ENCODE data around the gene UBE2I.

DNA sequence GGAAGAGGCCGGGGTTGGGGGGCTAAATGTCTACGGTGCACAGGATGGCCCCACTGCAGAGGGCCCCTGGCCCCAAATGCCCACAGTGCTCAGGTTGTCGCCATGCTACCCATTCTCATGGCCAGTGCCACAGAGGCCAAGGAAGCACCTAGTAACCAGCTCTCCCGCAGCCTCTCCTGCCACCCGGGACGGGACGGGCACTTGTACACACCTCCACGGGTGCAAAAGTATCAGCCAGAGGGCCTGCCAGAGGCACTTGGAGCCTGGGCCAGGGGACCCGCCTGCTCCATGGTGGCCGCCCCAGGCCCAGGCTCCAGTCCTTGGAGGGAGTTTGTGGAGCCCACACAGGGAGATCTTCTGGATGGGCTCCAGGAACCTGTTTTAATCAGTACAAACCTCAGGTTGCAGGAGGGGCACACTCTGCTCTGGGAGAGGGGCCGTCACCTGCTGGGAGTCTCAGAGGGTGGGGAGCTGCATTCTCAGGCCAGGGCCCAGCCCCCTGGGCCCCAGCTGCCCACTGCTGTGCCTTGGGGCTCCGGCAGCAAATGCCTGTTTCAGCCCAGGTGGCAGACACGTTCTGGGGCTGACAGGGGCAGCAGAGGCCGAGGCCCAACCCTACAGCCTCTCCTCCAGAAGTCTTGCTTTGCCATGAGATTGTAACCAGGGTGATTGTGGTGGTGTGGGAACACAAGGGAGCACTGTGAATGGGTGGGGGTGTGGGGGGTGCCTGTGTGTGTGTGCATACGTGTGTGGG lies 45.7 kb upstream of the UBE2I start:
- TF ChIP-seq, protein P1, sequence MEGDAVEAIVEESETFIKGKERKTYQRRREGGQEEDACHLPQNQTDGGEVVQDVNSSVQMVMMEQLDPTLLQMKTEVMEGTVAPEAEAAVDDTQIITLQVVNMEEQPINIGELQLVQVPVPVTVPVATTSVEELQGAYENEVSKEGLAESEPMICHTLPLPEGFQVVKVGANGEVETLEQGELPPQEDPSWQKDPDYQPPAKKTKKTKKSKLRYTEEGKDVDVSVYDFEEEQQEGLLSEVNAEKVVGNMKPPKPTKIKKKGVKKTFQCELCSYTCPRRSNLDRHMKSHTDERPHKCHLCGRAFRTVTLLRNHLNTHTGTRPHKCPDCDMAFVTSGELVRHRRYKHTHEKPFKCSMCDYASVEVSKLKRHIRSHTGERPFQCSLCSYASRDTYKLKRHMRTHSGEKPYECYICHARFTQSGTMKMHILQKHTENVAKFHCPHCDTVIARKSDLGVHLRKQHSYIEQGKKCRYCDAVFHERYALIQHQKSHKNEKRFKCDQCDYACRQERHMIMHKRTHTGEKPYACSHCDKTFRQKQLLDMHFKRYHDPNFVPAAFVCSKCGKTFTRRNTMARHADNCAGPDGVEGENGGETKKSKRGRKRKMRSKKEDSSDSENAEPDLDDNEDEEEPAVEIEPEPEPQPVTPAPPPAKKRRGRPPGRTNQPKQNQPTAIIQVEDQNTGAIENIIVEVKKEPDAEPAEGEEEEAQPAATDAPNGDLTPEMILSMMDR (IDR thresholded peaks at IDR 0.05), result no peak
- TF ChIP-seq POLR2AphosphoS5 (IDR thresholded peaks at IDR 0.05) (no peak), POLR2A (IDR thresholded peaks at IDR 0.05) (no peak)

Data from transverse colon (tissue), 4 donors.